SHP77 treated with DMSO at 0.1 percent for 48 hours (cell line): Measurements from ENCODE around the gene PICK1.
"Not testable (repeated sequence)": the region's sequence is repeated elsewhere in the genome, so short reads cannot be mapped to it uniquely, and the experiment has no call there.

Experiments used
- DNase-seq: peaks from one replicate; lab custom pipeline; 2025; lab: John Stamatoyannopoulos, UW

The PICK1 gene

GRCh38 chr22:38030311-38031133, 26.7 kb upstream of the PICK1 start:
- DNase-seq: no peak

- no peak for DNase-seq
These were observed 25.7 kb upstream of the PICK1 start for GRCh38 chr22:38031491-38031890.

GRCh38 chr22:38032681-38033521, 24.3 kb upstream of the PICK1 start:
- no peak for DNase-seq

- DNase-seq: no peak
These were observed 23.5 kb upstream of the PICK1 start for GRCh38 chr22:38033522-38034277.

- no peak for DNase-seq
These were observed 22.8 kb upstream of the PICK1 start for GRCh38 chr22:38034278-38034882.

- DNase-seq: no peak
These were observed 22.2 kb upstream of the PICK1 start for GRCh38 chr22:38034884-38035529.

- no peak for DNase-seq
These were observed 21.7 kb upstream of the PICK1 start for GRCh38 chr22:38035530-38035885.

GRCh38 chr22:38036392-38037062, 20.7 kb upstream of the PICK1 start:
- no peak for DNase-seq

GRCh38 chr22:38037367-38038150, 19.6 kb upstream of the PICK1 start:
- DNase-seq: not testable (repeated sequence)

- DNase-seq: no peak
These were observed 18.8 kb upstream of the PICK1 start for GRCh38 chr22:38038426-38038825.

GRCh38 chr22:38038890-38039812, 18.1 kb upstream of the PICK1 start:
- no peak for DNase-seq

- DNase-seq: no peak
These were observed 16.0 kb upstream of the PICK1 start for GRCh38 chr22:38040953-38041759.

GRCh38 chr22:38041760-38042487, 15.3 kb upstream of the PICK1 start:
- DNase-seq: no peak

- no peak for DNase-seq
These were observed 14.8 kb upstream of the PICK1 start for GRCh38 chr22:38042488-38042790.

GRCh38 chr22:38043151-38044039, 13.8 kb upstream of the PICK1 start:
- no peak for DNase-seq

- DNase-seq: no peak
These were observed 11.0 kb upstream of the PICK1 start for GRCh38 chr22:38046070-38046748.
